Stimulated activated CD4-positive, alpha-beta T cell treated with anti-CD3 and anti-CD28 coated beads, Interleukin-1b, Interleukin-23, amount 100 ng/mL, for 4 hours (primary cell): Measurements from ENCODE around the gene USP7.

ENCODE experiments used
- DNase-seq, 2 donors: peaks; one replicate each; pipeline ENCODE4 v3.0.0-alpha.2; 2020; ENCODE audit warnings: low read depth in 2 of 2

USP7 gene

DNA sequence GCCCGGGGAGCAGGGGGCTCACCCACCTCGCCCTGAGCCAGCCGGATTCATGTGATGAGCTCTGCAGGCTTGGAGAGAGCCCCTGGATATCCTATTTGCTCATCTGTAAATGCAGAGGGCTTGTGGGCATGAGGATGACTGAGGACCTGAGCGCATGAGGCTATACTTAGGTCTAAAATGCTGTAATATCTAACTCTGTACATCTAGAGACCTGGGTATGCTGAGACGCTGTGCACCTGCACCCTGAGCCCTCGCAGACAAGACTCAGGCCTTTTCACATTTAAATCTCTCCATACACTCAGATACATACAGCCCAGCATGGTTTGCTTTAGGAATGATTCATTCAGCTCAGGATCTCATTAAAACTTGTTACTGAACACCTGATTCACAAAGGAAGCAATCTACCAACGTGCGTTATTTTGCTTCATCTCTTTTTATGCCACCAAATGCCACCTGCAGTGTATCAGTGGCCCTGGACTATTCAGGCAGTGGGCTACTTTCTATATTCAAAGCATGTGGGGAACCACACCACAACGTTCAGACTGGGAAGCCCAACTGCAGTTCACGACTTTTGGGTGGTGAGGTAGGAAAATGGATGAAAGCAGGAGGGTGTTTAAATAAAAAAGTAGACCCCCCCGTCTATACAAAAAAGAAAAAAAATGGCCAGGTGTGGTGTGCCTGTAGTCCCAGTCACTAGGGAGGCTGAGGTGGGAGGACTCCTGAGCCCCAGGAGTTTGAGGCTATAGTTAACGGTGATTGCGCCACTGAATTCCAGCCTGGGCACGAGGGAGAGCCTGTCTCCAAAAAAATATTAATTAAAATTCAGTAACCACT, 12.0 kb downstream of the USP7 start:
- no peak for DNase-seq

DNA sequence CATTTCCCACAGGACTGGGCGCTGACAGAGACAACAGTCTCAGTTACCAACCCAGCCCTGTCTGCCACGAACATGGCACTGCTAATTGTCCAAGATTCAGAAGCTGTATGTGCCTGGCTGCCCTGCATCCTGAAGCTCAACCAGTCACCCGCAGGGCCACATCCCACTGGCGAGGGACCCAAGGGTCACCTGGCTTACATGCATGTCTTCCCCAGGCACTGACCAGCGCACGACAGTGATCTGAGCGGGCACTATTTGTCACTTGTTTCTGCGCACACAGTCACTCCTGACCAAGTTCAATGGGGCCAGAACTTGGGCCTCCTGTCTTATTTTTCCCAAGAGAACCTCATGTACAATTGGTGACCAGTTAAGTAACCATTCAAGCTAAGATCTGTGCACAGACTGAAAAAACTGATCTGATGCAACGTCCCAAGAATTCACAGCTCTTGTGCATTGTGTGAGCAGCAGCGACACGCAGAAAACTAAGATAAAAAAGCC, 13.1 kb downstream of the USP7 start:
- no peak for DNase-seq

GRCh38 chr16:8949536-8950418, 13.9 kb downstream of the USP7 start:
- no peak for DNase-seq

- no peak for DNase-seq
Measured at GRCh38 chr16:8948831-8949230, 14.9 kb downstream of the USP7 start.

GRCh38 chr16:8948069-8948593, 15.6 kb downstream of the USP7 start:
- no peak for DNase-seq

GRCh38 chr16:8946544-8946943, 17.2 kb downstream of the USP7 start:
- no peak for DNase-seq

DNA sequence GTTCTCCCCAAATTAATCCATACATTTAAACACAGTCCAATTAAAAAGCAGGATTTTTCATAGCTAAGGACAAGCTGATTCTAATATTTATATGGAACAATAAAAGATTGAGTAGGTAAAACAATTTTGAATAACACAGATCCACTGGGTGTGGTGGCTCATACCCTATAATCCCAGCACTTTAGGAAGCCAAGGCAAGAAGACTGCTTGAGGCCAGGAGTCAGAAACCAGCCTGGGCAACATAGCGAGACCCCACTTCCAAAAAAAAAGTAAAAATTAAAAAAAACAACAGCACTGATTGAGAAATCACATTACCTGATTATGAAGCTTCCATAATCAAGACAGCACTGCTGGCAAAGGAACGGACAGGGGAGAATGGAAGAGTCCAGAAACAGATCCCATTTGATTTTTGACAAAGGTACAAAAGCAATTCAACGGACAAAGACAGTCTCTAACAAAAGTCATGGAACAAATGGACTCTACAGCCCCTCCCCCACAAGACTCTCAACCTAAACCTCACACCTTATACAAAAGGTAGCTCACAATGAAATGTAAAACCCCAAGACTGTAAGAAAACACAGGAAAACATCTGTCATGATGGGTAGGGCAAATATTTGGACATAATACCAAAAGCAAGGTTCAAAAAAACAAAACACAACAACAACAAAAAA, 17.9 kb downstream of the USP7 start:
- DNase-seq = no peak

DNA sequence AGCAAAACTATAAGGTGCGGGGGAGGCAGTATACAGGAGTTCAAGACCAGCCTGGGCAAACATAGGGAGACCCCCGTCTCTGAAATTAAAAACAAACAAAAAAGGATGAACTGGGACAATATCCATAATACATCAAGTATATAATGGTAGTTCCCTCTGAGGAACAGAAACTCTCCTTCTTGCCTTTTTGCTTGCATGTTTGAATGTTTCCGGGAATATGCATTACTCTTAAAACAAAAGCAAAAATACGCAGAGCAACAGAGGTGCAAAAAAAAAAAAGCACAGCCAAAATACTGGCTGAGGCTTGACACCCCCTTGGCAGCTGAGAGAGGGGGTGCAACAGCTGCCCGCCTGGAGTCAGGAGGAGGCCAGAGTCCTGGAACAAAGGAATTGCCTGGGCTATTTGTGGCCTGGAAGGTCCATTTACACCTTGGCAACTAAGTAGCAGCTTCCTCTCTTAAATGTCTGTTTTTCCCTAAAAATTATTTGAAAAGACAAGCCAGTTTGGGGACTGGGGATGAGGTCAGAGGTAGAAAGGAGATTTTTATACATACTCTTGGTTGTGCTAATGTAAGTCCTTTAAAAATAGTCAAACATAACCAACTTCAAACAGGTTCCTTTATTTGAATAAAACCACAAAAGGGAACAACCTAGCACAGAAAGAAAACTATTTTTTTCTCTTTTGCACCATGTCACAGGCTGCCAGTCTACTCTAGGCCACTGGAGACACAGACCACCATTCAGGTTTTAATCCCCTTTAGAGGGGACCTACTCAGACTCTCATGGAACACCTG, 19.5 kb downstream of the USP7 start:
- DNase-seq = no peak

DNA sequence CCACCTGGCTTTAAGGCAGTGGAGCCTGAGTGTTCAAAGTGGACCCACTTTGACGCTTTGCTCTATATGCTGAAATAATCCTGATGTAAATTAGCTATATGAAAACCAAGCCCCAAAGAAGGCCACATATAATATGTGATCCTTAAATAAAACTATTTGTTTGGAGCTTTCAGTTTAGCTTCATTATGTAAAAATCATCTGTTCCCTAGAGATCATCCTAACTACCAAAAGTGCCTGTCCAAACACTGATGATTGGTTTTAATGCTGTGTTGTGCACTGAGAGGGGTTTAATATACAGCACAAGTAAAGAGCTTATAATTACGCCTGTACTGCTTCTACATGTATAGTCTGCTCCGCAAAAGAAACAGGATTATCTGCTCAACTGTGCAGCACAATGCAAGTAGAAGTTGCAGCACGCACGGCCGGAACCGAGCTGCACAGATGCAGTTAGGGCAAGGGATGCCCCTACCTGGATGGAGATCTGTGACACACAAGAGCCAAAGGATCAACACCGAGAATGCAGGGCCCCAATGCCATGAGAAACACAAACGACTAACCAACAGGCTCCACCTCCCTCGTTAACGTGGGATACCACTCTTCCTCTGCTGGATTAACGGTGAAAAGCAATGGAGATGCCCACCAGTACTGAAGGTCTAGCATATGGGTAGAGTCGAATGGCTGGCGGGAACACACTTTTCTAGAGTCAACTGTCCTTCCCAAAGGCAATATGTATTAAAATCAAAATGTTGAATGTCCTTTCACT, 20.5 kb downstream of the USP7 start:
- DNase-seq = no peak

DNA sequence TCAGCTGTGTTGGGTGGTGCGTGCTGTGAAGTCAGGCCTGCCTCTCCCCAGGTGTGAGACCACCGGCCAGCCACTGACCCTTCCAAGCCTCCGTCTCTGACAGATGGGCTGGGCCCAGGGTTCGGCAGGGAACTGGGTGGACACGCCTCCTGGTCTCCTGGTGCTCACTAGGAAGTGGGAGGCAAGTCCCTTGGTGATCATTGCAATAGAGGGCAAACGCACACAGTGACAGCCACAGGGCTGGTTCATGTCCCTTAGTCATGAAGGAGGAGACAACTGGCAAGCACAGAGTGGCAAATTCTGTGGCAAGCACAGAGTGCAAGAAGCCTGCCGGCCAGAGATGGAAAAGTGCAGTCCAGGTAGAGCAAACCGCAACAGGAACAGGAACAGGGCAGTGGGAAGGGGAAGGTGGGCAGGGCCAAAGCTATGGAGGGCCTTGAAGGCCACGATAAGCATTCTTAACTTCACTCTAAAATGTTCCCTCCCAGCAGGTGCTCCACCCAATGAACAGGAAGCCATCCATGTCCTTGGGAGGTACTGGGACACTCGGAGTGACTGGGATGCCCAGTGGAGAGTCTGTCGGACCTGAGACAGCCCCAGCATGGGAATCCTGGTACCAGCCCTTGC, 21.9 kb downstream of the USP7 start:
- DNase-seq = no peak

GRCh38 chr16:8937803-8938202, 25.9 kb downstream of the USP7 start:
- DNase-seq = no peak

DNA sequence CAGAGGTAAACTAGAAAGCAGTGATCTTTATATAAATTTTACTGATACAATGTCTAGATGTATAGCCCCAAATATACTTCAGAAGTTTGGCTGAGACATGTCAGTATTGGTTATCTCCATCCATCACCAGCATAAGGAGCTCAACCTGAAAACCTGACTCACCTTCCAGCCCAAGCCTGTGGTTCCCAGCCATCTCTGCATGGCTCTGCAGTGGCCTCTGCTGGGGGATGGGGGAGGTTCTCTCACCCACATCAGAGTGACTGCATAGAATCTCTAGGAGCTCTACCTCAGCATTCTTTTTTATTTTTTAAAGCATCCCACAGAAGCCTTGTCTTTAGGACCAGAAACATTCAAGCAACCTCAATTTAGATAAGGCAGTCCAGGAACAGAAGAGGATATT, 27.3 kb downstream of the USP7 start:
- DNase-seq = peak; percentile 69

DNA sequence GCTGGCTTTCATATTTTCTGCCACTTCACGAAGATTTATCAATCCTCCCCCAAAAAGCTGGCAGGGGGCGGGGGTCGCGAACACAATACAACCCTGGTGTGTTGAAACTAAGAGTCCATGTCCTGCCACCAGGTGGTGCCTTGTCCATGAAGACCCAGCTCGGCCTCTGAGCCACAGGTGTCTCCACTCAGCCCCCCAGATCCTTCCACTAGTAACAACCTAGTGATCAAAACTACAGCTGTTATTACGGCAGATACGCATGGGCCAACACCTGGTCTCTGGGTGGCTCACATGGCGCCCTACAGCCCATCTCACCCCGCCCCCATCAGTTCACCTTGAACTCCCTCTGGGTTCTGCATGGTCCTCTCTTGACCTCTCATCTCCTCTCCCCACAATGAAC, 27.7 kb downstream of the USP7 start:
- DNase-seq = no peak

DNA sequence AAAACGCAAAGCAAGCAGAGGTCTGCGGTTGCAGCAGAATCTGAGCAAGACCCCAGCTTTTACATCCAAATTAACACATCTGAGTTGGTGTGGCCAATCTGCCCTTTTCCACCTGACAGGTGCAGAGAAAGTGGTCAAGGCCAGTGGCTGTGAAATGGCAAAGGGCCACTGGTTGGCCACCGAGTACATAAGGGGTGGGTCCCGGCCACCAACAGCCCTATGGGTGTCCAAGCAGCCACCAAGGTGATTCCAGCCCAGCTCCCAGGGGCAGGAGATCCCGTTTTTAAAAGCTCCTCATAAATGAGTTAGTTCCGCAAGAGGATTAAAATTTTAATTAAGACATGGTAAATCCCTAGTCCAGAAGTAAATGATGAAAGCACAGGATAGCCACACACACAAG, 29.1 kb downstream of the USP7 start:
- no peak for DNase-seq

DNA sequence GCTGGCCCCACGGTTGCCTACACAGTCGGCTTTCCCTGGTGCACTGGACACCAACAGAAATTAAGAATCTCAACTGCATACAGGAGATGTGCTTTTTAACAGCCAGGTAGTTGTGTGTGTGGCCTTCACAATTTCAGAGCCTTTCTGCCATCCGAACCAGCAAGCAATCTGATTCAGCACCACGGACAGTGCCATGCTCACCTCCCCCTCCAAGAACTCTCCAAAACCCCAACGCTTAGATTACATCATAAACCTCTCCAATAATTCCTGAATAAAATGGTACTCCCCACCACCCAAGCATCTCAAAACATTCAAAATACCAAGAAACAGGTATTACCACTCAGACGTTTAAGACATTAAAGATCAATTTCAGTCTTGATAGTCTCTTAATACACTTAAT, 31.8 kb downstream of the USP7 start:
- DNase-seq = peak; percentile 36 to 40

DNA sequence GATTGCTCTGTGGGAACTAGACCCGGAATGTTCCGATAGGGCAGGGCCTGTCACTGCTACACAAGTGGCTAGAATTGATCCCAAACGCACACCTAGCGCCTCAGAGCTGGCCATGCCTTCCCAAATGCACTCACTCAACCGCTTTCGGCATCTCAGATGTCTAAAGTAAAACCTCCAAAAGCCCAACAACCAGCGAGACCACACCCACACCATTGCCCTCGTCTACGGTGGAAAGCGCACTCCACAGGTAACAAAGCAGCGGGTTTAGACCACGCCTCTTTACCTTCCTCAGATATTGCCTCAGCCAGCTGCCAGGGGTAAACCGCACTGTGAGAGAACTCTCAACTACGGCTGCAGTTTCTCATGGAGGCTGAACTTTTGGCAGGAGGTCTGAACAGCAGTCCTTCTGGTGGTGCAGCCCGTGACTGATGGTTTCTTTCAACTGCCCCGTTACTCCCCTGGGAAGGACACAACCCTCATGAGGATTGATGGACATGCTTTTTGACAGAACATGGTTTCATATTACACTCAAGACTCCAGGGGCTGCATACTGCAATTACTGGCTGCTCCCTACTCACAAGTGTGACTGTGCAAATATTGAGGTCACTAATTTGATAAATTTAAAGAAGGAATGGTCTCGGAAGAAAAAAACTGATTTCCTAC, 34.5 kb downstream of the USP7 start:
- DNase-seq = no peak

DNA sequence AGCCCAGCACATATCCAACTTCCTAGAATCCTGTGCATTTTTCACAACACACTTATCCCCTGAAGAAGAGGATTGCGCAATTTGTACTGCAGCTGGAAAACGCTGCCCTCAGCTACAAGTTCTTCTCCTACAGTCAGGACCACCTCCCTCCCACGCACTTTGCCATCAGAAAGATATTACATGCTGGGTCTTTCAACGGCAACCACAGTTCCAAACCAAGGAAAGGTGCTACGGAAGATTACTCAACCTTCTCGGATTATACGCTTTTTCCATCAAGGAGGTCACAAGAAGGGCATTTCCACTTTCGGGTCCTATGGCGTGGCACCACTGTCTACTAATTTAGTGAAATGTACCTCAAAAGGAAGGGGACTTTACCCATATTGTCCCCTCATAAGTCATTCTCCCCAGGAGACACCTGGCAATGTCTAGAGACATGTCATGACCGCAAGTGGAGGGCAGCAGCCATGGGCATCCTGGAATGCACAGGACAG, 35.2 kb downstream of the USP7 start:
- DNase-seq = no peak

- no peak for DNase-seq
Measured at GRCh38 chr16:8926827-8927226, 36.9 kb downstream of the USP7 start.

GRCh38 chr16:8925455-8925854, 38.3 kb downstream of the USP7 start:
- no peak for DNase-seq
